Spleen (tissue), 11 donors: ENCODE data around the gene CCDC177. TPM values are rescaled to one million over a fixed set of nuclear protein-coding genes. Genes with fewer than 3 reads are reported as not detected.

Source experiments
- DNase-seq: peaks from one replicate; pipeline ENCODE4 v3.0.0-alpha.2; 2020
- H3K27ac ChIP-seq, 8 donors: fragments of 200-600 bp; sonication (generic) in 7 of 8; 1 replicate in 4 of 8; 2 replicates in 4 of 8; pipeline versions ENCODE4 v1.5.0 to v1.8.0; 2016 to 2021; ENCODE audit warnings: inconsistent platforms in 4 of 8, mild to moderate bottlenecking in 4 of 8, moderate library complexity in 1 of 8
- H3K27me3 ChIP-seq, 7 donors: fragments of 200-600 bp; sonication (generic) in 6 of 7; replicated peaks in 1 of 7; 1 replicate in 4 of 7; 2 replicates in 3 of 7; pipeline versions ENCODE4 v1.5.0 to v1.8.0; 2016 to 2021; ENCODE audit warnings: inconsistent platforms in 3 of 7, mild to moderate bottlenecking in 1 of 7
- H3K36me3 ChIP-seq, 6 donors: fragments of 200-600 bp; sonication (generic) in 5 of 6; 1 replicate in 4 of 6; 2 replicates in 2 of 6; pipeline versions ENCODE4 v1.5.0 to v1.8.0; 2016 to 2021; ENCODE audit warnings: inconsistent platforms in 2 of 6
- H3K4me1 ChIP-seq, 6 donors: fragments of 200-600 bp; sonication (generic) in 5 of 6; 1 replicate in 3 of 6; 2 replicates in 3 of 6; pipeline versions ENCODE4 v1.5.0 to v1.8.0; 2016 to 2021; ENCODE audit warnings: inconsistent platforms in 3 of 6
- H3K4me3 ChIP-seq, 8 donors: fragments of 200-600 bp; sonication (generic) in 7 of 8; 1 replicate in 4 of 8; 2 replicates in 4 of 8; pipeline versions ENCODE4 v1.5.0 to v1.8.0; 2016 to 2021; ENCODE audit warnings: inconsistent platforms in 4 of 8, mild to moderate bottlenecking in 4 of 8, moderate library complexity in 2 of 8
- H3K9me3 ChIP-seq, 8 donors: fragments of 200-600 bp; sonication (generic) in 7 of 8; 1 replicate in 4 of 8; 2 replicates in 4 of 8; pipeline versions ENCODE4 v1.5.0 to v1.8.0; 2016 to 2021; ENCODE audit warnings: inconsistent platforms in 4 of 8
- POLR2A ChIP-seq, 3 donors: fragments of 450-650 bp; IDR thresholded peaks; one replicate each; pipeline ENCODE4 v1.5.1; 2017; ENCODE audit warnings: antibody characterized with exemption in 3 of 3, mild to moderate bottlenecking in 1 of 3
- POLR2AphosphoS5 ChIP-seq, 3 donors: sonication (generic); formaldehyde crosslinking; IDR thresholded peaks; one replicate each; pipeline ENCODE4 v1.5.1; 2017; ENCODE audit warnings: antibody characterized with exemption in 3 of 3
- WGBS, 5 donors: extraction: QIAGEN DNeasy Blood & Tissue Kit in 3 of 5; methylation state at CpG; one replicate each; pipeline versions ENCODE4 v1.1.5 to v1.1.7; 2013 to 2018; 5-methylcytosine and 5-hydroxymethylcytosine counted together
- intact Hi-C: fragments of 100-400 bp; cut with DNase I; formaldehyde crosslinking; loops from one replicate; pipeline ENCODE4 v1.15.0; 2023; ENCODE audit warnings: low total_unique reads
- polyA plus RNA-seq, 3 donors: library from polyadenylated mRNA; stranded (reverse); fragments of 200-250 nt; gene quantifications; one replicate each; pipeline ENCODE4 v1.2.1, GENCODE V29; 2013
- total RNA-seq, 7 donors: library from RNA; depleted of rRNA in 3 of 7; stranded (reverse); fragments of >200 nt in 3 of 7; fragmentation: NEBNext Ultra II Directional in 4 of 7; extraction: Animal tissue kit (Norgen Biotek cat#: 25700) in 4 of 7; gene quantifications; one replicate each; pipeline versions ENCODE4 v1.1.0 to v1.2.1, GENCODE V29; 2016 to 2021
- TF ChIP-seq, protein P1 (sequence below), 11 experiments: fragments of 200-600 bp in 7 of 11; fragments of 450-650 bp in 4 of 11; sonication (generic) in 4 of 11; IDR thresholded peaks in 8 of 11; conservative IDR thresholded peaks in 3 of 11; 1 replicate in 7 of 11; 2 replicates in 4 of 11; pipeline versions ENCODE4 v1.4.0 to v1.8.0; 2016 to 2021; ENCODE audit warnings: antibody characterized with exemption in 11 of 11, inconsistent platforms in 4 of 11, mild to moderate bottlenecking in 1 of 11
- donor health status: healthy with polysubstance abuse.
- donor health status: DM: no; HTN: no; CAD: no; lungs with moderate emphysema.
- donor health status: DM: no; HTN: no; CAD: no.
- donor health status: Bipolar disorder and iron deficiency.
- donor health status: healthy.
- donor health status: DM: no; HTN: no; CAD: no.
- donor health status: DM: yes; HTN: yes; CAD: no.

CCDC177 gene
- total and polyA plus RNA-seq, 10 donors: not detected

DNA sequence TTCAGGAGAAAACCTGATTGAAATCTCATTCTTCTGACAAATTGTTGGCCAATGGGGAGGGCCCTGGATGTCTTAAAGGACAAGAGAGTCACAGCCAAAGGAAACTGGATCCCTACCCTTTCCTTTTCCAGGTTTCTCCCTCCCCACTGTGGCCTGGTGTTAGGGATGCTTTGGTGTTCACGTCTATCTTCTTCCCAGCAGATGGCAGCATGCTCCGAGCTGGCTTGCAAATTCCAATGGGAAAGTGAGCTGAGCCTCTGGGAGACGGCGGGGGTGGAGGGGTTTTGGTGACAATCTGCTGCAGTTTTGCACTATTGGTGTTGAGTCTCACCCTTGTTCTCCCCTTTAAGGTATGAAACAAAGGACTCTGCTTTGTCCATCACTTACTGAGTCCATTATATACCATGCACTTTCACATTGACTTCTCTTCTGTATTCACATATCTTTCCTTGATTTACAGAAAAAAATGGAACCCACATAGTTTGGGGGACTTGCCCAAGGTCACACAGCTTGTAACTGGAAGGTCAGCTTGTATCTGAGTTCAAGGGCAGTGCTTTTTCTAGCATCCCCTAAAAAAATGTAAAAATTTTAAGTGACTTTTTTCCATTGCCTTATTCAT, 39.3 kb downstream of the CCDC177 start:
- intact Hi-C loops: no loop called here
- no peak for DNase-seq
- WGBS, 5 donors: 3 to 12% (median 11%) methylated on average over 3 to 4 of the region's 4 CpGs

DNA sequence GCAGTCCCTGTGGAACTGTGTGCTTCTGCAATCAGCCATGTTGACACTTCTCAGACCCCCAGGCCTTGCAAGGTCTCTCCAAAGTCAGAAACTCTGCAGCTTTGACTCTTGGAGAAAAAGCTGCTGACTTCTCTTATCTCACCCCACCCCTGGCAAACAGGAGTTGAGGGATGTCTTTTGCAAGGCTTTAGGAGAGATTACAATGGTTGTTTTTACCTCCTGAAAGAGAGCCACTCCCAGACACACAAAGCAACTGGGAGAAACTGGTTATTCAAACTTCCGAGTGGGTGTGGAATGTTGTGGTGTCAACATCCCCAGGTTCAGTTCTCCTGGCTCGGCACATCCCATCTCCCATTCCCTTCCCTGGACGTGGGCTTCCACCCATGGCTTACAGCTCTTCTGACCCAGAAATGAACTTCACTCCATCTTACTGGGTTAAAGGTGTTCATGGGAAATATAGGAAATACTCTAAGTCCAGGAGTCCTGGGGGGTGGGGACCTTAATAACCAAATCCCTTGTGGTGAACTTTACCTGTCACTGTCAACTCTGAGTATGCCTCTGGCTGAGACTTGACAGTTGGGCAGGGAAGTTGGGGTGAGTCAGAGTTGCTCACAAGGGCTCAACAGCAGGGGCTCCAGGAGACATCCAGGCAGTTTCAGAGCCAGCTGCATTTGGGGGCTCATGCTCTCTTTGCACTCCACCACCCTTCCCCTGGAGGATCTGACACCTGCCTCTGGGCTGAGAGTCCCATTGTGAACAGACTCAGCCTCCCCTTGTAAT, 41.9 kb downstream of the CCDC177 start:
- H3K36me3 ChIP-seq: no peaks in the 10 kb centered on the region
- WGBS, 5 donors: 69 to 78% (median 70%) methylated on average over 3 of the region's 3 CpGs
- intact Hi-C loops: no loop called here
- H3K27ac ChIP-seq: no peak overlapping the region
- no peaks in the 10 kb centered on the region for H3K4me1 ChIP-seq
- TF ChIP-seq POLR2A (IDR thresholded peaks at IDR 0.05): no peak
- TF ChIP-seq POLR2AphosphoS5 (IDR thresholded peaks at IDR 0.05): no peak
- TF ChIP-seq, protein P1, sequence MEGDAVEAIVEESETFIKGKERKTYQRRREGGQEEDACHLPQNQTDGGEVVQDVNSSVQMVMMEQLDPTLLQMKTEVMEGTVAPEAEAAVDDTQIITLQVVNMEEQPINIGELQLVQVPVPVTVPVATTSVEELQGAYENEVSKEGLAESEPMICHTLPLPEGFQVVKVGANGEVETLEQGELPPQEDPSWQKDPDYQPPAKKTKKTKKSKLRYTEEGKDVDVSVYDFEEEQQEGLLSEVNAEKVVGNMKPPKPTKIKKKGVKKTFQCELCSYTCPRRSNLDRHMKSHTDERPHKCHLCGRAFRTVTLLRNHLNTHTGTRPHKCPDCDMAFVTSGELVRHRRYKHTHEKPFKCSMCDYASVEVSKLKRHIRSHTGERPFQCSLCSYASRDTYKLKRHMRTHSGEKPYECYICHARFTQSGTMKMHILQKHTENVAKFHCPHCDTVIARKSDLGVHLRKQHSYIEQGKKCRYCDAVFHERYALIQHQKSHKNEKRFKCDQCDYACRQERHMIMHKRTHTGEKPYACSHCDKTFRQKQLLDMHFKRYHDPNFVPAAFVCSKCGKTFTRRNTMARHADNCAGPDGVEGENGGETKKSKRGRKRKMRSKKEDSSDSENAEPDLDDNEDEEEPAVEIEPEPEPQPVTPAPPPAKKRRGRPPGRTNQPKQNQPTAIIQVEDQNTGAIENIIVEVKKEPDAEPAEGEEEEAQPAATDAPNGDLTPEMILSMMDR (IDR thresholded peaks at IDR 0.05 in 8 of 11, conservative IDR thresholded peaks at IDR 0.05 in 3 of 11): no peak
- H3K9me3 ChIP-seq: no peaks in the 10 kb centered on the region
- DNase-seq: no peak
- no peak overlapping the region for H3K4me3 ChIP-seq
- H3K27me3 ChIP-seq: peaks cover 0 to 62% (median 0%) of the 10 kb centered on the region in 7 donors

More for the DNA sequence above, 39.3 kb downstream of the CCDC177 start:
- H3K27me3 ChIP-seq: peaks cover 0 to 58% (median 0%) of the 10 kb centered on the region in 7 donors
- no peak overlapping the region for H3K4me3 ChIP-seq
- no peaks in the 10 kb centered on the region for H3K36me3 ChIP-seq
- H3K4me1 ChIP-seq: no peaks in the 10 kb centered on the region
- no peak overlapping the region for H3K27ac ChIP-seq
- no peaks in the 10 kb centered on the region for H3K9me3 ChIP-seq
- TF ChIP-seq, protein P1 (IDR thresholded peaks at IDR 0.05 in 8 of 11, conservative IDR thresholded peaks at IDR 0.05 in 3 of 11): peak in 6 of 11 experiments; percentile 16 to 52 (median 30)
- no peak for TF ChIP-seq POLR2AphosphoS5 (IDR thresholded peaks at IDR 0.05)
- no peak for TF ChIP-seq POLR2A (IDR thresholded peaks at IDR 0.05)

DNA sequence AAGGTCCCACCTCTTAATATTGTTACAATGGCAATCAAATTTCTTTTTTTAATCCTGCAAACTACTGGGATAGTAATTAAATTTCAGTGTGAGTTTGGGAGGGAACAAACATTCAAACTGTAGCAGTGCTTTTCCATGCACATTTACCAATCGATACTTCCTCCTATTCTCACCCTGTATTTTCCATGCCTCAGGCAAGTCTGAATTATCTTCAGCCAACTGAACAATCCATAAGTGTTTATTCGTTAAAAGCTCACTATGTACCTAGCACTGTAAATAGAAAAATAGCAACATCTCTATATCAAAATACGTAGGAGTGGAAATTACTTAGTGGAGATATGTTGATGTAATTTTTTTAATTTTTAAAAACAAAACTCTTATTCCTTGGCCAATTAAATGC, 43.5 kb downstream of the CCDC177 start:
- H3K36me3 ChIP-seq: no peaks in the 10 kb centered on the region
- H3K27me3 ChIP-seq: peaks cover 0 to 53% (median 0%) of the 10 kb centered on the region in 7 donors
- intact Hi-C loops: no loop called here
- no peak overlapping the region for H3K4me3 ChIP-seq
- no peaks in the 10 kb centered on the region for H3K4me1 ChIP-seq
- no peak for TF ChIP-seq POLR2A (IDR thresholded peaks at IDR 0.05)
- TF ChIP-seq POLR2AphosphoS5 (IDR thresholded peaks at IDR 0.05): no peak
- TF ChIP-seq, protein P1 (IDR thresholded peaks at IDR 0.05 in 8 of 11, conservative IDR thresholded peaks at IDR 0.05 in 3 of 11): no peak
- H3K27ac ChIP-seq: no peak overlapping the region
- WGBS, 5 donors: 78 to 86% (median 82%) methylated on average over 3 of the region's 3 CpGs
- DNase-seq: no peak
- no peaks in the 10 kb centered on the region for H3K9me3 ChIP-seq

DNA sequence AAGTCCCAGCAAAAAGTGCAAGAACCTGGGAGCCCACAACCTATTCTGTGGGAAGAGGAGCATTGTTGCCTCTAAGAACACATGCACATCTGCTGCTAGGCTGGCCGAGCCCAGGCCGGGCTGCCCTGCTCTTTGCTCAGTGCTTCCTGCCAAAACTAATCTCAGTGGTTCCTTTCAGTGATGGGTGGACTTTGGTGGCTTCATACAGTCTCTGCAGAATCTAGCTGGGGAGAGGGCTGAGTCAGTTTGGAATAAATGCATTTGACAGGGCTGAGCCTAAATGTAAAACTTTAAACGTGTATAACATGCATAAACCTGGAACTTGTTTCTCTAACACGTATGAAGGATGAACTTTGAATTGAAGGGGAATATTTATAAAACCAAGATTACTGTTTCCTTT, 44.6 kb downstream of the CCDC177 start:
- no peaks in the 10 kb centered on the region for H3K4me1 ChIP-seq
- no peak overlapping the region for H3K27ac ChIP-seq
- intact Hi-C loops: no loop called here
- no peak for DNase-seq
- H3K9me3 ChIP-seq: no peaks in the 10 kb centered on the region
- no peak overlapping the region for H3K4me3 ChIP-seq
- no peaks in the 10 kb centered on the region for H3K36me3 ChIP-seq
- TF ChIP-seq, protein P1 (IDR thresholded peaks at IDR 0.05 in 8 of 11, conservative IDR thresholded peaks at IDR 0.05 in 3 of 11): no peak
- TF ChIP-seq POLR2A (IDR thresholded peaks at IDR 0.05): no peak
- 53 to 83% (median 62%) methylated on average over 3 to 4 of the region's 4 CpGs for WGBS, 5 donors
- H3K27me3 ChIP-seq: peaks cover 0 to 42% (median 0%) of the 10 kb centered on the region in 7 donors
